AG04450 (cell line): ENCODE data around the gene ZDHHC5. TPM values are rescaled to one million over a fixed set of nuclear protein-coding genes. Genes with fewer than 3 reads are reported as not detected.
A peak's percentile ranks its signal among the peaks of the same experiment; 100 is the strongest.

ENCODE experiments used
- CTCF ChIA-PET: fragments of 300-600, 350-600 bp; formaldehyde crosslinking; extraction: SDS; loops from one replicate; lab custom pipeline; 2022; ENCODE audit warnings: antibody characterized with exemption, inconsistent platforms; lab: Charles Lee
- POLR2A ChIA-PET: fragments of 350-600 bp; formaldehyde crosslinking; extraction: SDS; loops from one replicate; lab custom pipeline; 2021; ENCODE audit warnings: antibody characterized with exemption, inconsistent platforms; lab: Yijun Ruan, JAX
- DNase-seq: peaks from one replicate; pipeline ENCODE4 v3.0.0-alpha.2; 2011; ENCODE audit warnings: low read depth, low spot score
- H3K27ac ChIP-seq: one replicate; pipeline ENCODE4 v1.5.1; 2012; ENCODE audit warnings: low read depth, low read length, control low read depth
- H3K27me3 ChIP-seq: one replicate; pipeline ENCODE4 v1.6.0; 2012; ENCODE audit warnings: low read length; ENCODE audit not compliant: control insufficient read depth, insufficient read depth
- H3K4me3 ChIP-seq: 2 replicates; pipeline ENCODE4 v1.5.1; 2011; ENCODE audit warnings: mild to moderate bottlenecking, low read depth, low read length, control low read depth
- H3K9me3 ChIP-seq: 2 replicates; pipeline ENCODE4 v1.5.1; 2012; ENCODE audit warnings: low read length; ENCODE audit not compliant: control insufficient read depth, insufficient read depth
- CTCF ChIP-seq: IDR thresholded peaks from 2 replicates; pipeline ENCODE4 v1.5.1; 2011; ENCODE audit warnings: low read depth, low read length, control low read depth, inconsistent platforms
- polyA plus RNA-seq: library from polyadenylated mRNA; depleted of rRNA; stranded (reverse); fragments of >200 nt; gene quantifications from 2 replicates; pipeline ENCODE4 v1.2.3, GENCODE V29; 2011

The ZDHHC5 gene
- polyA plus RNA-seq, 1 experiment, result 56.7 TPM

GRCh38 chr11:57653163-57653562, 14.8 kb upstream of the ZDHHC5 start:
- DNase-seq, result no peak
- no peak for TF ChIP-seq CTCF
- POLR2A ChIA-PET, result no interaction called here
- Histone ChIP-seq H3K27me3 (peaks cover 2% of the 10 kb centered on the region), H3K4me3 (no peak overlapping the region), H3K9me3 (no peaks in the 10 kb centered on the region), H3K27ac (no peak overlapping the region)
- CTCF ChIA-PET, result interaction anchor here (1.1 to 1.8 kb wide), 3 partner anchors 9 to 126 kb away, joined by 3 to 10 read pairs (median 5); no protein-coding TSS in a partner anchor

- no peak for DNase-seq
- ChIA-PET POLR2A (interaction anchor here (1.4 kb wide), 1 partner anchor 10 kb away, joined by 4 read pairs; no protein-coding TSS in a partner anchor), CTCF (interaction anchor here (0.9 to 1.5 kb wide), 3 partner anchors 13 to 130 kb away, joined by 5 to 8 read pairs (median 5); no protein-coding TSS in a partner anchor)
- Histone ChIP-seq H3K27me3 (no peaks in the 10 kb centered on the region), H3K4me3 (peak overlapping the region; percentile 57), H3K27ac (peak overlapping the region; percentile 72), H3K9me3 (no peaks in the 10 kb centered on the region)
- TF ChIP-seq CTCF, result no peak
Observed at GRCh38 chr11:57656885-57657193, 11.1 kb upstream of the ZDHHC5 start.

GRCh38 chr11:57657194-57658022, 10.5 kb upstream of the ZDHHC5 start, which contains the start of gene CLP1:
TSS of gene CLP1 (plus strand) at chr11:57657762. CDS start at chr11:57659477, 1,715 bp downstream.
- ChIA-PET POLR2A (interaction anchor here (1.4 kb wide), 1 partner anchor 9 kb away, joined by 4 read pairs; no protein-coding TSS in a partner anchor), CTCF (interaction anchor here (0.9 to 1.5 kb wide), 2 partner anchors 13 to 89 kb away, joined by 4 to 8 read pairs; no protein-coding TSS in a partner anchor)
- Histone ChIP-seq H3K4me3 (peak within 1 kb of the TSS; percentile 73), H3K27ac (peak within 1 kb of the TSS; percentile 72), H3K9me3 (no peaks in the 10 kb centered on the region), H3K27me3 (no peaks in the 10 kb centered on the region)
- TF ChIP-seq CTCF, result no peak
- DNase-seq, result peak; percentile 95

GRCh38 chr11:57658023-57658361, 9.9 kb upstream of the ZDHHC5 start:
- CTCF ChIA-PET, result interaction anchor here (0.9 to 1.5 kb wide), 2 partner anchors 14 to 90 kb away, joined by 4 to 8 read pairs; no protein-coding TSS in a partner anchor

More at GRCh38 chr11:57658023-57658361, 9.9 kb upstream of the ZDHHC5 start:
- Histone ChIP-seq H3K4me3 (peak overlapping the region; percentile 73), H3K27me3 (no peaks in the 10 kb centered on the region), H3K9me3 (no peaks in the 10 kb centered on the region), H3K27ac (no peak overlapping the region)
- POLR2A ChIA-PET, result interaction anchor here (1.4 kb wide), 1 partner anchor 9 kb away, joined by 4 read pairs; no protein-coding TSS in a partner anchor
- no peak for TF ChIP-seq CTCF
- no peak for DNase-seq
